ENCODE measurements around the gene ASNS.

ASNS gene

GRCh38 chr7:97865104-97865503 is 7.1 kb downstream of the ASNS start:
- no peak for TF ChIP-seq SIN3A (IDR thresholded peaks at IDR 0.05; ENCODE audit: borderline replicate concordance, insufficient read depth, low read length)
- no peak for TF ChIP-seq TAF1 (IDR thresholded peaks at IDR 0.05; ENCODE audit: borderline replicate concordance, insufficient read depth, low read length)

GRCh38 chr7:97859606-97860204 is 12.5 kb downstream of the ASNS start:
- no peak for TF ChIP-seq POLR2AphosphoS5 (IDR thresholded peaks at IDR 0.05; ENCODE audit: low read depth, low read length)
- TF ChIP-seq SIN3A (IDR thresholded peaks at IDR 0.05; ENCODE audit: borderline replicate concordance, insufficient read depth, low read length): no peak
- no peak for TF ChIP-seq TAF1 (IDR thresholded peaks at IDR 0.05; ENCODE audit: borderline replicate concordance, insufficient read depth, low read length)
- no peak for TF ChIP-seq FOXP2 (optimal IDR thresholded peaks at IDR 0.05; ENCODE audit: borderline replicate concordance, extremely low read depth, extremely low read length, insufficient read depth)
- TF ChIP-seq REST (IDR thresholded peaks at IDR 0.05; ENCODE audit: insufficient read depth in 1 of 2, low read depth in 2 of 2, low read length in 2 of 2): no peak

- TF ChIP-seq REST (IDR thresholded peaks at IDR 0.05; ENCODE audit: insufficient read depth in 1 of 2, low read depth in 2 of 2, low read length in 2 of 2) (no peak), SIN3A (IDR thresholded peaks at IDR 0.05; ENCODE audit: borderline replicate concordance, insufficient read depth, low read length) (no peak), TAF1 (IDR thresholded peaks at IDR 0.05; ENCODE audit: borderline replicate concordance, insufficient read depth, low read length) (no peak), POLR2AphosphoS5 (IDR thresholded peaks at IDR 0.05; ENCODE audit: low read depth, low read length) (no peak)
These were observed 14.0 kb downstream of the ASNS start for GRCh38 chr7:97858221-97858620.

GRCh38 chr7:97857544-97857943 is 14.7 kb downstream of the ASNS start:
- TF ChIP-seq REST (IDR thresholded peaks at IDR 0.05; ENCODE audit: insufficient read depth in 1 of 2, low read depth in 2 of 2, low read length in 2 of 2) (no peak), TAF1 (IDR thresholded peaks at IDR 0.05; ENCODE audit: borderline replicate concordance, insufficient read depth, low read length) (no peak), SIN3A (IDR thresholded peaks at IDR 0.05; ENCODE audit: borderline replicate concordance, insufficient read depth, low read length) (no peak), FOXP2 (optimal IDR thresholded peaks at IDR 0.05; ENCODE audit: borderline replicate concordance, extremely low read depth, extremely low read length, insufficient read depth) (no peak), POLR2AphosphoS5 (IDR thresholded peaks at IDR 0.05; ENCODE audit: low read depth, low read length) (no peak)

- no peak for TF ChIP-seq REST (IDR thresholded peaks at IDR 0.05; ENCODE audit: insufficient read depth in 1 of 2, low read depth in 2 of 2, low read length in 2 of 2)
- TF ChIP-seq SIN3A (IDR thresholded peaks at IDR 0.05; ENCODE audit: borderline replicate concordance, insufficient read depth, low read length): no peak
- no peak for TF ChIP-seq TAF1 (IDR thresholded peaks at IDR 0.05; ENCODE audit: borderline replicate concordance, insufficient read depth, low read length)
These were observed 20.5 kb downstream of the ASNS start for GRCh38 chr7:97851683-97852082.

Data from PFSK-1 (cell line).